ENCODE results near the gene PLCD4. TPM values are rescaled to one million over a fixed set of nuclear protein-coding genes. Genes with fewer than 3 reads are reported as not detected.

The PLCD4 gene
- total RNA-seq: 0.43 TPM
- long read RNA-seq, partial matches to known transcripts: 0 of 1 reads
- long read RNA-seq, other reads (novel, unspliced or antisense): 1 of 1 reads

- intact Hi-C loops (cut with DNase I): no loop called here
- ATAC-seq: peak; percentile 65
These were observed at the start of gene PLCD4 for GRCh38 chr2:218607436-218608115. Gene PLCD4 (plus strand): TSS chr2:218607899. CDS start chr2:218615740, 7,841 bp downstream.

GRCh38 chr2:218557941-218558340 is 49.8 kb upstream of the PLCD4 start:
- intact Hi-C loops (cut with DNase I): no loop called here
- no peak for DNase-seq (ENCODE audit: missing footprints)
- ATAC-seq: no peak

More at GRCh38 chr2:218607436-218608115, at the start of gene PLCD4:
- DNase-seq (ENCODE audit: missing footprints): no peak

GRCh38 chr2:218558986-218559385 is 48.7 kb upstream of the PLCD4 start:
- DNase-seq (ENCODE audit: missing footprints) (no peak), ATAC-seq (no peak)
- intact Hi-C loops (cut with DNase I): no loop called here

- intact Hi-C loops (cut with DNase I): loop anchor here (10.0 kb wide), 1 partner anchor 279 kb away; no protein-coding TSS in a partner anchor
- DNase-seq (ENCODE audit: missing footprints) (no peak), ATAC-seq (no peak)
These were observed 43.6 kb upstream of the PLCD4 start for GRCh38 chr2:218564056-218564455.

- no peak for ATAC-seq
- intact Hi-C loops (cut with DNase I): loop anchor here (5.0 to 10.0 kb wide), 2 partner anchors 81 to 281 kb away; no protein-coding TSS in a partner anchor
- DNase-seq (ENCODE audit: missing footprints): no peak
These were observed 41.4 kb upstream of the PLCD4 start for GRCh38 chr2:218566296-218566695.

GRCh38 chr2:218567797-218568189 is 39.9 kb upstream of the PLCD4 start:
- ATAC-seq (peak; percentile 29), DNase-seq (ENCODE audit: missing footprints) (no peak)
- intact Hi-C loops (cut with DNase I): loop anchor here (2.0 to 10.0 kb wide), 3 partner anchors 80 to 283 kb away; no protein-coding TSS in a partner anchor

- ATAC-seq: peak; percentile 99
- intact Hi-C loops (cut with DNase I): loop anchor here (2.0 to 10.0 kb wide), 3 partner anchors 79 to 284 kb away; no protein-coding TSS in a partner anchor
- DNase-seq (ENCODE audit: missing footprints): peak; percentile 100
These were observed 39.3 kb upstream of the PLCD4 start, which contains the start of the genes CNOT9 and USP37 for GRCh38 chr2:218568190-218569037. Gene CNOT9 (plus strand): TSS chr2:218568839. CDS start chr2:218568955, 116 bp downstream. Gene USP37 (minus strand): TSS chr2:218568351. CDS start chr2:218558653, 9,698 bp downstream.

- intact Hi-C loops (cut with DNase I): loop anchor here (2.0 to 10.0 kb wide), 3 partner anchors 78 to 284 kb away; no protein-coding TSS in a partner anchor
- DNase-seq (ENCODE audit: missing footprints): no peak
- no peak for ATAC-seq
These were observed 38.7 kb upstream of the PLCD4 start for GRCh38 chr2:218569038-218569431.

GRCh38 chr2:218569661-218570500 is 37.8 kb upstream of the PLCD4 start:
- intact Hi-C loops (cut with DNase I): loop anchor here (2.0 to 10.0 kb wide), 3 partner anchors 77 to 285 kb away; no protein-coding TSS in a partner anchor
- no peak for ATAC-seq
- no peak for DNase-seq (ENCODE audit: missing footprints)

- DNase-seq (ENCODE audit: missing footprints) (no peak), ATAC-seq (no peak)
- intact Hi-C loops (cut with DNase I): no loop called here
These were observed 36.8 kb upstream of the PLCD4 start for GRCh38 chr2:218570850-218571249.

GRCh38 chr2:218576854-218577253 is 30.8 kb upstream of the PLCD4 start:
- intact Hi-C loops (cut with DNase I): no loop called here
- DNase-seq (ENCODE audit: missing footprints) (no peak), ATAC-seq (no peak)

GRCh38 chr2:218577482-218578220 is 30.0 kb upstream of the PLCD4 start:
- intact Hi-C loops (cut with DNase I): no loop called here
- ATAC-seq (peak; percentile 49), DNase-seq (ENCODE audit: missing footprints) (no peak)

GRCh38 chr2:218578272-218578877 is 29.3 kb upstream of the PLCD4 start:
- intact Hi-C loops (cut with DNase I): no loop called here
- ATAC-seq (no peak), DNase-seq (ENCODE audit: missing footprints) (no peak)

- ATAC-seq: no peak
- intact Hi-C loops (cut with DNase I): no loop called here
- no peak for DNase-seq (ENCODE audit: missing footprints)
These were observed 25.6 kb upstream of the PLCD4 start for GRCh38 chr2:218582076-218582475.

GRCh38 chr2:218583983-218584850 is 23.5 kb upstream of the PLCD4 start:
- intact Hi-C loops (cut with DNase I): no loop called here
- no peak for ATAC-seq
- no peak for DNase-seq (ENCODE audit: missing footprints)

GRCh38 chr2:218585541-218585940 is 22.2 kb upstream of the PLCD4 start:
- intact Hi-C loops (cut with DNase I): no loop called here
- ATAC-seq (no peak), DNase-seq (ENCODE audit: missing footprints) (no peak)

All from Right ventricle myocardium inferior (tissue), 1 donor.